HepG2 (cell line): ENCODE measurements around the gene SAMD4A. TPM values are rescaled to one million over a fixed set of nuclear protein-coding genes. Genes with fewer than 3 reads are reported as not detected.

Experiments used
- ATAC-seq: fragments of 200-7000 bp; cut with Tn5 transposase; 3 replicates; pipeline ENCODE4 v1.9.1; 2020; ENCODE audit warnings: mild to moderate bottlenecking, moderate library complexity
- BruUV-seq: library from RNA; stranded (reverse); fragments of 400-500 nt; replicated peaks from 2 replicates; lab custom pipeline; 2021; lab: Mats Ljungman, UMichigan
- CTCF ChIA-PET: fragments of 300-600 bp; formaldehyde crosslinking; extraction: SDS; loops from one replicate; lab custom pipeline; 2021; ENCODE audit warnings: low total read pairs, inconsistent platforms, low intra/inter-chr PET ratio; lab: Yijun Ruan, JAX
- POLR2A ChIA-PET: fragments of 350-600 bp; sonication (Branson Sonifier 250); formaldehyde crosslinking; loops from one replicate; lab custom pipeline; 2020; ENCODE audit warnings: antibody characterized with exemption, inconsistent platforms; lab: Yijun Ruan, JAX
- DNase-seq: peaks from one replicate; pipeline ENCODE4 v3.0.0-alpha.2; 2015; ENCODE audit warnings: low spot score
- FAIRE-seq: peaks from 3 replicates; lab custom pipeline; 2011; peaks lifted over from hg19 to GRCh38; lab: Jason Lieb, UNC
- H2AFZ ChIP-seq: one replicate; pipeline ENCODE4 v1.6.1; 2011; ENCODE audit warnings: low read length, inconsistent platforms
- H3K27ac ChIP-seq: fragments of 300-600 bp; 3 replicates; pipeline ENCODE4 v1.8.0; 2011; ENCODE audit warnings: mixed run types, mild to moderate bottlenecking, mixed read lengths, low read length, inconsistent platforms; ENCODE audit not compliant: insufficient read depth; ENCODE audit errors: extremely low read length
- H3K27me3 ChIP-seq, 2 experiments: fragments of 200-600 bp in 1 of 2; 2 replicates in 1 of 2; 3 replicates in 1 of 2; pipeline versions ENCODE4 v1.6.0 to v1.8.0; 2011; ENCODE audit warnings: low read length in 2 of 2, mild to moderate bottlenecking in 2 of 2, moderate library complexity in 2 of 2, inconsistent platforms in 1 of 2; ENCODE audit not compliant: insufficient read depth in 2 of 2, control insufficient read depth in 1 of 2
- H3K36me3 ChIP-seq, 2 experiments: fragments of 200-600 bp in 1 of 2; replicated peaks in 1 of 2; 2 replicates in 1 of 2; 3 replicates in 1 of 2; pipeline versions ENCODE4 v1.5.1 to v1.8.0; 2011; ENCODE audit warnings: low read length in 2 of 2, inconsistent platforms in 1 of 2; ENCODE audit not compliant: insufficient read depth in 2 of 2, control insufficient read depth in 1 of 2
- H3K4me1 ChIP-seq: 2 replicates; pipeline ENCODE4 v1.5.1; 2012; ENCODE audit warnings: low read length, inconsistent platforms; ENCODE audit not compliant: insufficient read depth
- H3K4me2 ChIP-seq: 2 replicates; pipeline ENCODE4 v1.6.0; 2011; ENCODE audit warnings: low read depth, low read length, inconsistent platforms
- H3K4me3 ChIP-seq, 3 experiments: fragments of 200-600 bp in 1 of 3; sonication (generic), shearing (Covaris generic) in 1 of 3; replicated peaks in 1 of 3; 2 replicates each; pipeline ENCODE4 v1.5.1; 2011 to 2016; ENCODE audit warnings: low read length in 3 of 3, inconsistent platforms in 2 of 3, low read depth in 2 of 3, mild to moderate bottlenecking in 2 of 3, control low read depth in 1 of 3, mixed read lengths in 1 of 3; ENCODE audit not compliant: insufficient read depth in 1 of 3
- H3K79me2 ChIP-seq: one replicate; pipeline ENCODE4 v1.6.1; 2011; ENCODE audit warnings: low read length, inconsistent platforms; ENCODE audit not compliant: insufficient read depth
- H3K9ac ChIP-seq: 2 replicates; pipeline ENCODE4 v1.6.0; 2011; ENCODE audit warnings: mild to moderate bottlenecking, low read depth, low read length, inconsistent platforms; ENCODE audit not compliant: insufficient read depth
- H3K9me3 ChIP-seq: 2 replicates; pipeline ENCODE4 v1.5.1; 2012; ENCODE audit warnings: mild to moderate bottlenecking, low read length
- H4K20me1 ChIP-seq: 2 replicates; pipeline ENCODE4 v1.6.0; 2011; ENCODE audit warnings: inconsistent platforms, mild to moderate bottlenecking, low read length, moderate library complexity; ENCODE audit not compliant: insufficient read depth
- JUNB ChIP-seq: sonication (generic); formaldehyde crosslinking; IDR thresholded peaks from 2 replicates; pipeline ENCODE4 v1.8.0; 2022; ENCODE audit warnings: missing genetic modification reagents, mild to moderate bottlenecking, borderline replicate concordance
- SNRNP70 ChIP-seq: fragments of 200-400 bp; formaldehyde crosslinking; IDR thresholded peaks from 2 replicates; pipeline ENCODE4 v1.6.1; 2017; ENCODE audit warnings: mild to moderate bottlenecking, low read depth, low read length, moderate library complexity
- ZBTB20 ChIP-seq: sonication (generic); formaldehyde crosslinking; IDR thresholded peaks from 2 replicates; pipeline ENCODE4 v1.8.1; 2023; ENCODE audit warnings: missing genetic modification reagents, low read depth, mild to moderate bottlenecking, borderline replicate concordance
- ZNF850 ChIP-seq: sonication (generic); formaldehyde crosslinking; conservative IDR thresholded peaks from 2 replicates; pipeline ENCODE4 v1.9.0; 2021; ENCODE audit warnings: mild to moderate bottlenecking, missing genetic modification reagents
- WGBS: methylation state at CpG from one replicate; pipeline ENCODE4 v1.1.6; 2017; ENCODE audit warnings: low lambda C conversion rate; 5-methylcytosine and 5-hydroxymethylcytosine counted together
- in situ Hi-C: cut with HindIII; loops from 2 replicates; pipeline ENCODE4 v1.10.0; 2017; ENCODE audit warnings: low pct_unique_long_range_greater_than_20kb; ENCODE audit not compliant: extremely low pct_ligation_motif_present
- intact Hi-C: fragments of 100-400 bp; cut with micrococcal nuclease; formaldehyde crosslinking; loops from one replicate; pipeline ENCODE4 v1.10.0; 2022; ENCODE audit not compliant: unreplicated experiment
- polyA plus RNA-seq, 8 experiments: library from polyadenylated mRNA; depleted of rRNA in 3 of 8; stranded (reverse) in 7 of 8; unstranded in 1 of 8; fragments of >200 nt; fragmentation: Illumina TruSeq in 4 of 8; extraction: Trizol in 4 of 8; gene quantifications; 2 replicates each; pipeline versions ENCODE4 v1.2.1 to v1.2.3, GENCODE V29; 2011 to 2016; ENCODE audit warnings: low read depth in 4 of 8, missing spikeins in 1 of 8, mixed read lengths in 1 of 8; ENCODE audit not compliant: insufficient read depth in 1 of 8
- total RNA-seq, 5 experiments: library from RNA; depleted of rRNA; stranded (reverse); fragments of >200 nt; fragmentation: Illumina TruSeq; extraction: Trizol; gene quantifications; 2 replicates each; pipeline ENCODE4 v1.2.3, GENCODE V29; 2016; ENCODE audit warnings: low read depth in 1 of 5
- TF ChIP-seq, protein P1 (sequence below): sonication (generic); formaldehyde crosslinking; IDR thresholded peaks from 2 replicates; pipeline ENCODE4 v1.5.0; 2020; ENCODE audit warnings: mild to moderate bottlenecking, missing genetic modification reagents, borderline replicate concordance

The SAMD4A gene
- total and polyA plus RNA-seq, 2 of the 13 experiments (the other 11 are each of a cell fraction or from before 2014, with no cell fraction given), result 11.8 to 13.0 TPM

GRCh38 chr14:54699735-54700134 is 132.8 kb downstream of the SAMD4A start:
- Histone ChIP-seq H3K4me3 (no peak overlapping the region), H2AFZ (no peak overlapping the region), H3K27me3 (no peaks in the 10 kb centered on the region), H3K79me2 (peaks cover 7% of the 10 kb centered on the region), H4K20me1 (peaks cover 9% of the 10 kb centered on the region), H3K4me2 (no peak overlapping the region), H3K4me1 (peaks cover 36% of the 10 kb centered on the region), H3K27ac (no peak overlapping the region), H3K36me3 (peaks cover 9 to 22% of the 10 kb centered on the region in 2 experiments), H3K9me3 (no peaks in the 10 kb centered on the region), H3K9ac (no peak overlapping the region)
- DNase-seq (no peak), ATAC-seq (no peak), FAIRE-seq (no peak)
- ChIA-PET CTCF (no interaction called here), POLR2A (interaction anchor here (1.1 kb wide), 1 partner anchor 134 kb away, joined by 3 read pairs; no protein-coding TSS in a partner anchor)
- TF ChIP-seq, protein P1, sequence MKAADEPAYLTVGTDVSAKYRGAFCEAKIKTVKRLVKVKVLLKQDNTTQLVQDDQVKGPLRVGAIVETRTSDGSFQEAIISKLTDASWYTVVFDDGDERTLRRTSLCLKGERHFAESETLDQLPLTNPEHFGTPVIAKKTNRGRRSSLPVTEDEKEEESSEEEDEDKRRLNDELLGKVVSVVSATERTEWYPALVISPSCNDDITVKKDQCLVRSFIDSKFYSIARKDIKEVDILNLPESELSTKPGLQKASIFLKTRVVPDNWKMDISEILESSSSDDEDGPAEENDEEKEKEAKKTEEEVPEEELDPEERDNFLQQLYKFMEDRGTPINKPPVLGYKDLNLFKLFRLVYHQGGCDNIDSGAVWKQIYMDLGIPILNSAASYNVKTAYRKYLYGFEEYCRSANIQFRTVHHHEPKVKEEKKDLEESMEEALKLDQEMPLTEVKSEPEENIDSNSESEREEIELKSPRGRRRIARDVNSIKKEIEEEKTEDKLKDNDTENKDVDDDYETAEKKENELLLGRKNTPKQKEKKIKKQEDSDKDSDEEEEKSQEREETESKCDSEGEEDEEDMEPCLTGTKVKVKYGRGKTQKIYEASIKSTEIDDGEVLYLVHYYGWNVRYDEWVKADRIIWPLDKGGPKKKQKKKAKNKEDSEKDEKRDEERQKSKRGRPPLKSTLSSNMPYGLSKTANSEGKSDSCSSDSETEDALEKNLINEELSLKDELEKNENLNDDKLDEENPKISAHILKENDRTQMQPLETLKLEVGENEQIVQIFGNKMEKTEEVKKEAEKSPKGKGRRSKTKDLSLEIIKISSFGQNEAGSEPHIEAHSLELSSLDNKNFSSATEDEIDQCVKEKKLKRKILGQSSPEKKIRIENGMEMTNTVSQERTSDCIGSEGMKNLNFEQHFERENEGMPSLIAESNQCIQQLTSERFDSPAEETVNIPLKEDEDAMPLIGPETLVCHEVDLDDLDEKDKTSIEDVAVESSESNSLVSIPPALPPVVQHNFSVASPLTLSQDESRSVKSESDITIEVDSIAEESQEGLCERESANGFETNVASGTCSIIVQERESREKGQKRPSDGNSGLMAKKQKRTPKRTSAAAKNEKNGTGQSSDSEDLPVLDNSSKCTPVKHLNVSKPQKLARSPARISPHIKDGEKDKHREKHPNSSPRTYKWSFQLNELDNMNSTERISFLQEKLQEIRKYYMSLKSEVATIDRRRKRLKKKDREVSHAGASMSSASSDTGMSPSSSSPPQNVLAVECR (CRISPR knock-in tag), result no peak
- TF ChIP-seq SNRNP70, result no peak
- TF ChIP-seq ZBTB20 (CRISPR knock-in tag), result no peak
- TF ChIP-seq JUNB, result no peak
- no peak for TF ChIP-seq ZNF850
- 95% methylated on average over 3 of the region's 3 CpGs for WGBS
- intact Hi-C loops (no loop called here), in situ Hi-C loops (no loop called here)
- no TSS peak for BruUV-seq
